Mesendoderm (in vitro differentiated cells): ENCODE data around the gene DLX2. TPM values are rescaled to one million over a fixed set of nuclear protein-coding genes. Genes with fewer than 3 reads are reported as not detected.
"Not testable (repeated sequence)": the region's sequence is repeated elsewhere in the genome, so short reads cannot be mapped to it uniquely, and the experiment has no call there.

Source experiments
- DNase-seq: peaks from one replicate; pipeline ENCODE4 v3.0.0; 2013
- H2AK5ac ChIP-seq: 2 replicates; pipeline ENCODE4 v1.6.1; 2013; ENCODE audit warnings: low read length, inconsistent platforms
- H2BK120ac ChIP-seq: 2 replicates; pipeline ENCODE4 v1.6.1; 2013; ENCODE audit warnings: low read depth, mild to moderate bottlenecking, low read length, moderate library complexity, mixed read lengths
- H2BK15ac ChIP-seq: replicated peaks from 2 replicates; pipeline ENCODE4 v1.6.1; 2013; ENCODE audit warnings: low read depth, mild to moderate bottlenecking, moderate library complexity
- H2BK5ac ChIP-seq: 2 replicates; pipeline ENCODE4 v1.6.1; 2013; ENCODE audit warnings: low read length, inconsistent platforms
- H3K18ac ChIP-seq: 2 replicates; pipeline ENCODE4 v1.6.1; 2013; ENCODE audit warnings: mild to moderate bottlenecking, low read length, mixed read lengths
- H3K23ac ChIP-seq: one replicate; pipeline ENCODE4 v1.6.1; 2013; ENCODE audit warnings: low read length
- H3K27ac ChIP-seq: 2 replicates; pipeline ENCODE4 v1.5.1; 2013; ENCODE audit warnings: low read depth, mild to moderate bottlenecking, inconsistent platforms, low read length, moderate library complexity
- H3K27me3 ChIP-seq: 2 replicates; pipeline ENCODE4 v1.6.1; 2013; ENCODE audit warnings: low read length, control low read depth, mild to moderate bottlenecking, inconsistent platforms; ENCODE audit not compliant: insufficient read depth, poor library complexity
- H3K36me3 ChIP-seq: 2 replicates; pipeline ENCODE4 v1.6.1; 2013; ENCODE audit warnings: low read length, inconsistent platforms; ENCODE audit not compliant: control insufficient read depth, insufficient read depth
- H3K4ac ChIP-seq: one replicate; pipeline ENCODE4 v1.6.1; 2013; ENCODE audit warnings: low read depth, mild to moderate bottlenecking, low read length, moderate library complexity
- H3K4me1 ChIP-seq: 2 replicates; pipeline ENCODE4 v1.6.1; 2013; ENCODE audit warnings: low read depth, low read length, inconsistent platforms; ENCODE audit not compliant: control insufficient read depth
- H3K4me2 ChIP-seq: 2 replicates; pipeline ENCODE4 v1.6.1; 2013; ENCODE audit warnings: low read length
- H3K4me3 ChIP-seq: 2 replicates; pipeline ENCODE4 v1.5.1; 2013; ENCODE audit warnings: mild to moderate bottlenecking, low read length
- H3K56ac ChIP-seq: one replicate; pipeline ENCODE4 v1.6.1; 2013; ENCODE audit warnings: low read length
- H3K79me1 ChIP-seq: 2 replicates; pipeline ENCODE4 v1.6.1; 2013; ENCODE audit warnings: low read length, inconsistent platforms
- H3K79me2 ChIP-seq: 2 replicates; pipeline ENCODE4 v1.6.1; 2013; ENCODE audit warnings: mild to moderate bottlenecking, low read length; ENCODE audit not compliant: control insufficient read depth, insufficient read depth
- H3K9ac ChIP-seq: 2 replicates; pipeline ENCODE4 v1.6.1; 2013; ENCODE audit warnings: low read length, inconsistent platforms
- H4K5ac ChIP-seq: one replicate; pipeline ENCODE4 v1.6.1; 2013; ENCODE audit warnings: low read length
- H4K8ac ChIP-seq: one replicate; pipeline ENCODE4 v1.6.1; 2013; ENCODE audit warnings: low read depth, mild to moderate bottlenecking, control low read depth, low read length, moderate library complexity
- WGBS: extraction: QIAGEN DNeasy Blood & Tissue Kit; methylation state at CpG from one replicate; pipeline ENCODE4 v1.1.7; 2013; ENCODE audit warnings: low lambda C conversion rate, missing lambda C conversion rate; ENCODE audit not compliant: insufficient coverage; ENCODE audit errors: extremely low coverage; 5-methylcytosine and 5-hydroxymethylcytosine counted together
- polyA plus RNA-seq, 2 experiments: library from polyadenylated mRNA; stranded (reverse); fragments of 200-250 nt; gene quantifications; one replicate each; pipeline ENCODE4 v1.2.3, GENCODE V29; 2013

Gene DLX2
- polyA plus RNA-seq (2013, experiment 1 of 2) = 0.14 TPM
- 0.10 TPM for polyA plus RNA-seq (2013, experiment 2 of 2)

DNA sequence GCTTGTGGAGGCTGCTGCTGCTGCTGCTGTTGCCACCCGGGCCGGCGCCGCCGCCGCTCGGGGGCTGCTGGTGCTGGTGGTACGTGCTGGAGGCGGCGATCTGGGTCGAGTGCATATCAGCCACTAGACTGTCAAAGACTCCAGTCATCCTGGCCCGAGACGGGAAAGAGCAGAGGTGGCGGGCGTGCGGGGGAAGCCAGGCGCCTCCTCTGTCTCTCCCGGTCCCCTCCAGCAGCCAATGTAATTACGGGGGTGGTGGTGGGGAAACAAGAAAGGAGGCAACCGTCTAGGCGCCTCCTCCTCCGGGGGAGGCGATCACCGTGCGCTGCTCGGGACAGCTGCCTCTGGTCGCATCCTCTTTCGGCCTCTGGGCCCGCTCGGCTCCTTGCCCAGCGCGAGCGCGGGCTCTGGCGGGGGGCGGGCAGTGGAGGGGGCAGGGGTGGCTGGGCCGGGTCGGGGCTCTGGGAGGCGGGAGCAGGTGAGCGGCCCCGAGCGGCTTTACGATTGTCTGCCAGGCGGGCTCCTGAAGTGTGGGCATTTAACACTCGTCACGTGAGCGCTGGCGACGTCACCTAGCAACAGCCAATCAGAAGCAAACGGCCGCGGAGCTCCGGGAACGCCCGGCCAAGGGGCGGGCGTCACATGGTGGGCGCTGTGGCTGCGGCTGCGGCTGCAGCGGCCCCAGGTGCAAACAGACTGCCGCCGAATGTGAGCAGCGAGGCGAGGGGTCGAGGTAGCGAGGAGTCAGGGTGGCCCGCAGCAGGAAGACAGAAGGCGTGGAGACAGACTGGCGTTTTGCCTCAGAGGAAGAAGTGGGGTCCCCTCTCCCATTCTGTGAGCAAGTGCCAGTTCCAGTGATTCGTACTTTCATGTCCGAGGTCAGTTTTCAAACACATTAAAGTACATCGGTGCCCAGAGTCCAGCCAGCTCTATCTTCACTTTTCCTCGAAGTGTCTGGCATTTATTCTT lies at the start of gene DLX2:
DLX2 (minus strand) TSS at position 510 of the 969 bp plus-strand sequence; CDS start at position 148, 362 bp downstream.
- no peak within 1 kb of the TSS for H2BK120ac ChIP-seq
- H3K18ac ChIP-seq = no peak within 1 kb of the TSS
- H3K4me2 ChIP-seq = peak within 1 kb of the TSS; percentile 53
- no peak within 1 kb of the TSS for H4K8ac ChIP-seq
- H3K27me3 ChIP-seq = peaks cover 42% of the 10 kb centered on the region
- H2BK15ac ChIP-seq = no peak within 1 kb of the TSS
- peak; percentile 96 for DNase-seq
- no peak within 1 kb of the TSS for H3K23ac ChIP-seq
- H2AK5ac ChIP-seq = no peak within 1 kb of the TSS
- peak within 1 kb of the TSS; percentile 22 for H3K56ac ChIP-seq
- H3K79me2 ChIP-seq = no peaks in the 10 kb centered on the region
- H3K9ac ChIP-seq = peak within 1 kb of the TSS; percentile 20
- no peak within 1 kb of the TSS for H3K4me3 ChIP-seq
- no peaks in the 10 kb centered on the region for H3K36me3 ChIP-seq
- H3K4ac ChIP-seq = no peak within 1 kb of the TSS
- no peak within 1 kb of the TSS for H4K5ac ChIP-seq
- H3K79me1 ChIP-seq = no peaks in the 10 kb centered on the region
- H2BK5ac ChIP-seq = no peak within 1 kb of the TSS
- H3K4me1 ChIP-seq = peaks cover 3% of the 10 kb centered on the region
- WGBS = no CpG with 5 or more reads among the region's 74 CpGs
- H3K27ac ChIP-seq = no peak within 1 kb of the TSS

DNA sequence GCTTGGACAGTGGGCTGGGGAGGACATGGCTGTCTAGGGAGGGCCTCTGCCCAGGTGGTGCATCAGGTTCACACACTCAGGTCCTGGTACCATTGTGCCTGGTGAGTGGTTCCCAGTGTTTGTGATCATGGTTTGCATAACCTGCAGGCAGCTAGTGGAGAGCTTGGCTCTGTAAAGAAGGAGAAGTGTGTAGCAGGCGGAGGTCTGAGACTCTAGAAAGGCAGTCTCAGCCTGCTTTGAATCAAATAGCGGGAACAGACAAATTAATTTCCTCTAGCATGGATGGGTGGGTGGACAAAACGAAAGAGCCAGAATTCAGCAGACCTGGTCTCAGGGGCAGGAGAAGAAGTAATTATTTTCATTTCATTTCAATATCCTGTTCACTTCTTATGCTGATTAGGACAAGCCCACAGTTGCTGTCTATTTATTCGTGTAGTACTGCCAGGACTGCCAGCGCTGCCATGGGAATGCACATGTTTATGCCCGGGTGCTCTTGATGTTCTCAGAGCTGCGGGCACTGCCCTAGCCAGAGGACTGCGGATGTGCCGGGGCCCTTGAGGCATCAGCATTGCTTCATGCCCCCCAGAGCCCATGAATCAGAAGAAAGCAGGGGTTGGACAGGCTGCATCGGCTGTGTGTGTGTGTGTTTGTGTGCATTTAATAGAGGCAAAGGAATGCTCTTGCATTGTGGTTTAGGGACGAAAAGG lies 45.4 kb upstream of the DLX2 start:
- WGBS = no CpG with 5 or more reads among the region's 11 CpGs
- H2AK5ac ChIP-seq = no peak overlapping the region
- no peak overlapping the region for H2BK120ac ChIP-seq
- no peak overlapping the region for H4K8ac ChIP-seq
- no peak overlapping the region for H3K4me3 ChIP-seq
- no peaks in the 10 kb centered on the region for H3K4me1 ChIP-seq
- no peak overlapping the region for H4K5ac ChIP-seq
- H3K9ac ChIP-seq = no peak overlapping the region
- no peak for DNase-seq
- H3K4me2 ChIP-seq = no peak overlapping the region
- H3K27ac ChIP-seq = no peak overlapping the region
- H3K27me3 ChIP-seq = no peaks in the 10 kb centered on the region
- no peaks in the 10 kb centered on the region for H3K79me2 ChIP-seq
- H3K23ac ChIP-seq = no peak overlapping the region
- no peak overlapping the region for H2BK15ac ChIP-seq
- no peaks in the 10 kb centered on the region for H3K36me3 ChIP-seq
- no peak overlapping the region for H2BK5ac ChIP-seq
- H3K56ac ChIP-seq = no peak overlapping the region
- no peak overlapping the region for H3K4ac ChIP-seq
- no peaks in the 10 kb centered on the region for H3K79me1 ChIP-seq
- H3K18ac ChIP-seq = no peak overlapping the region

DNA sequence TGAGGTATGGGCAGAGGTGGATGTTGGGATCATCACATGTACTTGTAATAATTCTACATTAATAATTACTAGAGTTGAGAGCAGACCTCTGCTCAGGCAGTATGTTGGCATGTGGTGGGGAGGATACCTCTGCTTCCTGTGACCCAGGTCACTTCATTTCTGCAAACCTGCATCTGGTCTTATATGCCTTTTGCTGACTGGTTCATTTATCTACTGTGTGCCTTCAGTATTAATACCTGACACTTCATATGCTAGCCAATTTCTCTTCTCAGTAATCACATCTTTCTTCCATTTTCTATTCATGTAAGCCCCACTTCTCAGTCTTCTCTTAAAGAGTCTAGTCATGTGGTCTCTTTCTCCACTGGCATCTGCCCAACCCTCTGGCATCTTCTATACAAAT lies 41.1 kb upstream of the DLX2 start:
- no peak overlapping the region for H3K9ac ChIP-seq
- H3K79me2 ChIP-seq = no peaks in the 10 kb centered on the region
- no peaks in the 10 kb centered on the region for H3K4me1 ChIP-seq
- H2BK15ac ChIP-seq = no peak overlapping the region
- no peak for DNase-seq
- no peaks in the 10 kb centered on the region for H3K79me1 ChIP-seq
- H3K27me3 ChIP-seq = no peaks in the 10 kb centered on the region
- H4K8ac ChIP-seq = no peak overlapping the region
- no peak overlapping the region for H3K56ac ChIP-seq
- no peaks in the 10 kb centered on the region for H3K36me3 ChIP-seq
- no peak overlapping the region for H3K4me3 ChIP-seq
- no peak overlapping the region for H3K27ac ChIP-seq
- H3K4me2 ChIP-seq = no peak overlapping the region
- H3K18ac ChIP-seq = no peak overlapping the region
- no peak overlapping the region for H2BK5ac ChIP-seq
- no peak overlapping the region for H4K5ac ChIP-seq
- H3K4ac ChIP-seq = no peak overlapping the region
- H3K23ac ChIP-seq = no peak overlapping the region
- H2AK5ac ChIP-seq = no peak overlapping the region
- H2BK120ac ChIP-seq = no peak overlapping the region

DNA sequence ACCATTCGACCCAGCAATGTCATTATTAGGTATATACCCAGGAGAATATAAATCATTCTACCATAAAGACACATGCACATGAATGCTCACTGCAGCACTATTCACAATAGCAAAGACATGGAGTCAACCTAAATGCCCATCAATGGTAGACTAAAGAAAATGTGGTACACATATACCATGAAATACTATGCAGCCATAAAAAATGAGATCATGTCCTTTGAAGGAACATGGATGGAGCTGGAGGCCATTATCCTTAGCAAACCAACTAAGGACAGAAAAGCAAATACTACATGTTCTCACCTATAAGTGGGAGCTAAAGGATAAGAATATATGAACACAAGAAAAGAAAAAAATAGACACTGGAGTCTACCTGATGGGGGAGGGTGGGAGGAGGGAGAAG lies 36.0 kb upstream of the DLX2 start:
- H3K79me1 ChIP-seq, H3K4ac ChIP-seq, H3K27ac ChIP-seq, H3K79me2 ChIP-seq, H3K4me3 ChIP-seq, H2BK15ac ChIP-seq, H3K18ac ChIP-seq, H3K4me1 ChIP-seq, H3K9ac ChIP-seq, H3K27me3 ChIP-seq, H3K4me2 ChIP-seq, H2BK120ac ChIP-seq, H4K5ac ChIP-seq, H4K8ac ChIP-seq, H3K36me3 ChIP-seq, H3K23ac ChIP-seq, DNase-seq, H2BK5ac ChIP-seq, H3K56ac ChIP-seq, H2AK5ac ChIP-seq: not testable (repeated sequence)
- no CpG with 5 or more reads among the region's 1 CpG for WGBS

DNA sequence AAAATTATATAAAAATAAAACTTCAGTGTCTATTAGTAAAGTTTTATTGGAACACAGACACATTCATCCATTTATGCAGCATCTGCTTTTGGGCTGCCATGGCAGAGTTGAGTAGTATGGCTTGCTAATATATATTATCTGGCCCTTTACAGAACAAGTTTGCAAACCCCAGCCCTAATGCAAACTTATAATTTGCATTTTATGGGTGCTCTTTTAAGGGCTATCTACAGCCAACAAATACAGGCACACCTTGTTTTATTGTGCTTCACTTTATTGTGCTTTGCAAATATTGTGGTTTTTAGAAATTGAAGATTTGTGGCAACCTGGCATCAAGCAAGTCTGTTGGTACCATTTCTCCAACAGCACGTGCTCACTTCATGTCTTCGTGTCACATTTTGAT lies 35.2 kb upstream of the DLX2 start:
- Histone ChIP-seq H4K5ac (no peak overlapping the region), H3K4me3 (no peak overlapping the region), H2BK5ac (no peak overlapping the region), H2AK5ac (no peak overlapping the region), H3K36me3 (no peaks in the 10 kb centered on the region), H3K9ac (no peak overlapping the region), H2BK15ac (no peak overlapping the region), H3K56ac (no peak overlapping the region), H3K23ac (no peak overlapping the region), H3K18ac (no peak overlapping the region), H2BK120ac (no peak overlapping the region), H3K4me2 (no peak overlapping the region), H3K4ac (no peak overlapping the region), H3K27me3 (no peaks in the 10 kb centered on the region), H3K4me1 (no peaks in the 10 kb centered on the region), H3K79me2 (no peaks in the 10 kb centered on the region), H3K27ac (no peak overlapping the region), H4K8ac (no peak overlapping the region), H3K79me1 (no peaks in the 10 kb centered on the region)
- no peak for DNase-seq
- WGBS = no CpG with 5 or more reads among the region's 2 CpGs
